ENCODE results near the gene NUP54.

The NUP54 gene, protein sequence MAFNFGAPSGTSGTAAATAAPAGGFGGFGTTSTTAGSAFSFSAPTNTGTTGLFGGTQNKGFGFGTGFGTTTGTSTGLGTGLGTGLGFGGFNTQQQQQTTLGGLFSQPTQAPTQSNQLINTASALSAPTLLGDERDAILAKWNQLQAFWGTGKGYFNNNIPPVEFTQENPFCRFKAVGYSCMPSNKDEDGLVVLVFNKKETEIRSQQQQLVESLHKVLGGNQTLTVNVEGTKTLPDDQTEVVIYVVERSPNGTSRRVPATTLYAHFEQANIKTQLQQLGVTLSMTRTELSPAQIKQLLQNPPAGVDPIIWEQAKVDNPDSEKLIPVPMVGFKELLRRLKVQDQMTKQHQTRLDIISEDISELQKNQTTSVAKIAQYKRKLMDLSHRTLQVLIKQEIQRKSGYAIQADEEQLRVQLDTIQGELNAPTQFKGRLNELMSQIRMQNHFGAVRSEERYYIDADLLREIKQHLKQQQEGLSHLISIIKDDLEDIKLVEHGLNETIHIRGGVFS

DNA sequence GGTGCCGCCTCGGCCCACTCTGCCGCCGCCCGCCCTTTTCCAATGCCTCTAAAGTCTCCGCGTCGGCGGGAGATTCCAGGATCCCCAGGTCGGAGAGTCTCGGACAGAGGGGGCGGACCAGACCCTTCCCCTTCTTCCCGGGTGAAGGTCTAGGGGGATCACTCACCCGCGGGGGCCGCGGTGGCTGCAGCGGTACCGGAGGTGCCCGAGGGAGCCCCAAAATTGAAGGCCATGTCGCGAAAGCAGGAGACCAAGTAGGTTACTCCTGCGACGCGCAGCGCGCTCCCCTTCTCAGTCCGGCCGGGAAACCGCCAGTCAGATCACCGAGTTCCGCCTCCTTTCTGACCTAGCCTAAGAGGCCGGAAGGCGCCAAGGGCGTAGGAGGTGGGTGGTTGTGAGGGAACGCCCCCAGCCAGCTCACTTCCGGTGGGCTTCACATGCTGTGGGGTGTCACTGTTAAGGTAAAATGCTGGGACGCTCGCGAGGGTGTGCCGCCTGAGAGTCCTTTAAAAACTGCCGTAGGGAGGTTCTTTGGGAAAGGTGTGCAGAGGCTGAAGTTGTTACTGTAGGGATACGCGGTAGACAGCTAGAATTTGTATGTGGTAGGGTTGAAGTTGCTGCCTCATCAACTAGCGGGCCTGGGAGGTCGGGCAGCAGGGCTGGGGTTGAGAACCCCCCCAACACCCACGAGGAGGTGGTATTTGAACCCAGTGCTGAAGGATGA, at the start of gene NUP54:
TSS of gene NUP54 (minus strand) at position 256 of the 724 bp plus-strand sequence. CDS start at position 233, 23 bp downstream.
- DNase-seq (ENCODE audit: low read depth), result peak; percentile 92
- H3K4me3 ChIP-seq (ENCODE audit: low read depth, low read length), result peak within 1 kb of the TSS; percentile 100
- TF ChIP-seq, protein P1, sequence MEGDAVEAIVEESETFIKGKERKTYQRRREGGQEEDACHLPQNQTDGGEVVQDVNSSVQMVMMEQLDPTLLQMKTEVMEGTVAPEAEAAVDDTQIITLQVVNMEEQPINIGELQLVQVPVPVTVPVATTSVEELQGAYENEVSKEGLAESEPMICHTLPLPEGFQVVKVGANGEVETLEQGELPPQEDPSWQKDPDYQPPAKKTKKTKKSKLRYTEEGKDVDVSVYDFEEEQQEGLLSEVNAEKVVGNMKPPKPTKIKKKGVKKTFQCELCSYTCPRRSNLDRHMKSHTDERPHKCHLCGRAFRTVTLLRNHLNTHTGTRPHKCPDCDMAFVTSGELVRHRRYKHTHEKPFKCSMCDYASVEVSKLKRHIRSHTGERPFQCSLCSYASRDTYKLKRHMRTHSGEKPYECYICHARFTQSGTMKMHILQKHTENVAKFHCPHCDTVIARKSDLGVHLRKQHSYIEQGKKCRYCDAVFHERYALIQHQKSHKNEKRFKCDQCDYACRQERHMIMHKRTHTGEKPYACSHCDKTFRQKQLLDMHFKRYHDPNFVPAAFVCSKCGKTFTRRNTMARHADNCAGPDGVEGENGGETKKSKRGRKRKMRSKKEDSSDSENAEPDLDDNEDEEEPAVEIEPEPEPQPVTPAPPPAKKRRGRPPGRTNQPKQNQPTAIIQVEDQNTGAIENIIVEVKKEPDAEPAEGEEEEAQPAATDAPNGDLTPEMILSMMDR (IDR thresholded peaks at IDR 0.05; ENCODE audit: low read depth, low read length, missing control alignments), result no peak

DNA sequence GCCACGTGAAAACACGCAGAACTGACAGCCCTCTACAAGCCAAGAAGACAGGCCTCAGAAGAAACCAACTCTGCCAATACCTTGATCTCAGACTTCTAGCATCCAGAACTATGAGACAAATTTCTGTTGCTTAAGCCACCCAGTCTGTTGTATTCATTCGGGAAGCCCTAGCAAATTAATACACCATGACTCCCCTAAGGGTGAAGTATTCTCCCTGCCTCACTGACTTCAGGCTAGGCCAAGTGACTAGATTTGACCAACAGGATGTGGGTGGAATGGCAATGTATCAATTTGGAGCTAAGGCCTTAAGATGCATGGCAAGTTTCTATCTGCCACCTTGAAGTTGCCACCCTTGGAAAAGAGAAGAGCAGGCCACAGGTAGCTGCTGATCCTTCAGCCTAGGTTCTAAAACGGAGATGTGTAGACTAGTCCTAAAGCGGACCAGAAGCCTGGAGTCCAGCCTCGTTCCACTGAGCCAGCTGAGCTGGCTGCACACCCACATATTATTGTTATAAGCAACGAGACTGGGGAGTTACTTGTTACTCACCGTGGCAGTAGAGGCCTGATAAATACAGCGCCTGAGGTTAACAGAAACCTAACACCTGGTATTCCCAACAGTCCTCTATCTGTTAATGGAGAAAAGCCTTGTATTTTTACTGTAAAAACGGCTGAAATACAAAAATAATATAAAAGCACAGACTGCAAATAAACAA, 49.0 kb upstream of the NUP54 start:
- TF ChIP-seq, protein P1 (IDR thresholded peaks at IDR 0.05; ENCODE audit: low read depth, low read length, missing control alignments), result no peak
- H3K4me3 ChIP-seq (ENCODE audit: low read depth, low read length), result no peak overlapping the region
- DNase-seq (ENCODE audit: low read depth), result no peak

DNA sequence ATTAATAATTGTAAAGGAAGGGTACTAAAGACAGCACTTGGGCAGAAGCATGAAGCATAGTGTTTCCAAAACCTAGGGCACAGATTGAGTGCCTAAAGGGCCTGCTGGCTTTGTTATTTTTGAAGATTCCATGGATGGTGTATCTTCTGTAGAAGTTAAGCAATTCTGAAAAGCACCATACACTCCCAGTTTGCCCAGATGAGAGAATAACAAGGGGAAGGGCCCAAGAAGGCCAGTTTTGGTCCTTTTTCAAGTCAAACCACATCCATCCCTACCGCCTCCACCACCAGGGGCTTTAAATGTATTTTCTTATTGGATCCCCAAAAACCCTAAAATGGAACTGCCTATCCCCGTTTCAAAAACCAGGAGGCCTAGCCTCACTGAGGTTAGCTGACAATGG, 48.2 kb upstream of the NUP54 start:
- TF ChIP-seq, protein P1 (IDR thresholded peaks at IDR 0.05; ENCODE audit: low read depth, low read length, missing control alignments), result no peak
- DNase-seq (ENCODE audit: low read depth), result no peak
- H3K4me3 ChIP-seq (ENCODE audit: low read depth, low read length), result no peak overlapping the region

DNA sequence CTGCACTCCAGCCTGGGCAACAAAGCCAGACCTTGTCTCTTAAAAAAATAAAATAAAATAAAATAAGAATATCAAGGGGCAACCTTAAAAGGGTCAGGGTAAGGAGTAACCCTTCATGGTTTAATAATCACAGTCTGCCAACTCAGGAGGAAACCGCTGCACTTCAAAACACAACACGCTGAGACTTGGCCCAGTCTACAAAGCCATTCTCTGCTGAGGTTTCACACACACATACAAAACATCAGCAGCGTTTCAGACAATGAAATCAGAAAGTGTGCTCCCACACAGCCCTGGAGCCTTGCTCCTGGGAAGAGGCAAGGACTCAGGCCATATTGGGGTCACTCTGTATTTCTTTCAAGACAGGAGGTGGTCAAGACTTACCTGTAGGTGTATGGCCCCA, 47.1 kb upstream of the NUP54 start:
- no peak overlapping the region for H3K4me3 ChIP-seq (ENCODE audit: low read depth, low read length)

DNA sequence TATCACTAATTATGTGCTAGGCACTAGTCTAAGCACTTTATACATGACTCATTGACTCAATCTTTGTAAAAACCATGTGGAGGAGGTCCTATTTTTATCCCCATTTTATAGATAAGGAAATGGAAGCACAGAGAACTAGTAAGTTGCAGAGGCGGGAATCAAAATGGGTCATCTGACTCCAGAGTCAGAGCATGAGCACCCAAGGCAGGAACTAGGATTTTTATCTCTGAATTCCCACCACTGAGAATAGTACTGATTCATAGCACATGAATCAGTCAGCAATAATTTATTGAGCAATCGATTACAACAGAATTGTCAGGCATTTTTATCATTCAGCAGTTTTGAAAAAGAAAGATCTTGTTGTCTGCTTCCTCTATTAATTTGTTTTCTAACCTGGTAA, 46.1 kb upstream of the NUP54 start:
- DNase-seq (ENCODE audit: low read depth), result no peak
- H3K4me3 ChIP-seq (ENCODE audit: low read depth, low read length), result no peak overlapping the region
- TF ChIP-seq, protein P1 (IDR thresholded peaks at IDR 0.05; ENCODE audit: low read depth, low read length, missing control alignments), result no peak

More for the DNA sequence above, 47.1 kb upstream of the NUP54 start:
- DNase-seq (ENCODE audit: low read depth), result no peak
- TF ChIP-seq, protein P1 (IDR thresholded peaks at IDR 0.05; ENCODE audit: low read depth, low read length, missing control alignments), result no peak

DNA sequence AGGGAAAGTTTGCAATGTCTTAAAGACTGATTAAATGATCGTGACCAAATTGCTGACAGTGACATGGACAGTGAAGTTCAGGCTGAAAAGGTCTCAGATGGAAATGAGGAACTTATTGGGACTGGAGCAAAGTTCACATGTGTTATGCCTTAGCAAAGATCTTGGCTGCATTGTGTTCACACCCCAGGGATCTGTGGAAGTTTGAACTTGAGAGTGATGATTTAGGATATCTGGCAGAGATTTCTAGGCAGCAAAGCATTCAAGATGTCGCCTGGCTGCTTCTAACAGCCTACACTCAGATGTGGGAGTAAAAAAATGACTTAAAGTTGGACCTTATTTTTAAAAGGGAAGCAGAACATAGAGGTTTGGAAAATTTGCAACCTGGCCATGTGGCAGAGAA, 44.0 kb upstream of the NUP54 start:
- DNase-seq (ENCODE audit: low read depth), result no peak
- no peak overlapping the region for H3K4me3 ChIP-seq (ENCODE audit: low read depth, low read length)
- TF ChIP-seq, protein P1 (IDR thresholded peaks at IDR 0.05; ENCODE audit: low read depth, low read length, missing control alignments), result no peak

All from GM12864 (cell line).